Right lobe of liver (tissue), 4 donors: ENCODE measurements around the gene NPEPL1.

ENCODE experiments used
- POLR2A ChIP-seq: fragments of 450-650 bp; IDR thresholded peaks from one replicate; pipeline ENCODE4 v1.6.1; 2017; ENCODE audit warnings: antibody characterized with exemption, mild to moderate bottlenecking
- TF ChIP-seq, protein P1 (sequence below), 4 donors: fragments of 200-600 bp in 3 of 4; fragments of 450-650 bp in 1 of 4; IDR thresholded peaks; one replicate each; pipeline versions ENCODE4 v1.5.1 to v1.8.0; 2016 to 2022; ENCODE audit warnings: antibody characterized with exemption in 4 of 4, mild to moderate bottlenecking in 2 of 4
- donor health status: DM: no; HTN: no; CAD: no.
- donor health status: DM: no; HTN: no; CAD: no.
- donor health status: DM: no; HTN: yes; CAD: no.

DNA sequence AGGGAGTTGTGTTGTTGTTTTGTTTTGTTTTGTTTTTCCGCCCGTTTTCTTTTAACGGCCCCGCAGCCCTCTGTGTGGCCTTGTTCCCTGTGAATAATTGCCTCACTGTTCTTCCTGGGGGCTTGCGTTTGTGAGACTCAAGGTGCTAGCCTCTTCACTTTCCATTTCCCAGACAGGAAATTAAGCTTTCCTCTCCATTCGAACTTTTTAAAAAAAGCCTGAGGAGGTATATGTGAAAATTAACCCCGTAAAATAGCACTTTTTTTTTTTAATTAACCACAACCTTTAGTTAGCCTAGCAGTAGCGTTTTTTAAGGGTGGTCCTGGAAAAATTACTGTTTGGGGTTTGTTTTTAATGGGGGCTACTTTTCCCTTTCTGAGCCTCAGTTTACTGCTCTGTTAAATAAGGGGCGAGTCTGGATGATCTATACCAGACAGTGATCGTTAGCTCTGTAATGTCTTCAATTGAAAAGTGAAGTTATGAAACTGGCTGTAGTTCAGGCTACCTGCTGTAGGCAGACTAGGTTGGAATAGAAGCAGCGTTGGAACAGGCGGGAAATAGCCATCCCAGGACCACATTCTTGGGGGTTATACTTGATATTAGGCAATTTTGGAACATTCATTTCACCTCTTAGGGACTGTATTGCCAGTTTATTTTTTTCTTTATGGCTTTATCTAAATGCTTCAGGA, 39.9 kb upstream of the NPEPL1 start:
- TF ChIP-seq, protein P1, sequence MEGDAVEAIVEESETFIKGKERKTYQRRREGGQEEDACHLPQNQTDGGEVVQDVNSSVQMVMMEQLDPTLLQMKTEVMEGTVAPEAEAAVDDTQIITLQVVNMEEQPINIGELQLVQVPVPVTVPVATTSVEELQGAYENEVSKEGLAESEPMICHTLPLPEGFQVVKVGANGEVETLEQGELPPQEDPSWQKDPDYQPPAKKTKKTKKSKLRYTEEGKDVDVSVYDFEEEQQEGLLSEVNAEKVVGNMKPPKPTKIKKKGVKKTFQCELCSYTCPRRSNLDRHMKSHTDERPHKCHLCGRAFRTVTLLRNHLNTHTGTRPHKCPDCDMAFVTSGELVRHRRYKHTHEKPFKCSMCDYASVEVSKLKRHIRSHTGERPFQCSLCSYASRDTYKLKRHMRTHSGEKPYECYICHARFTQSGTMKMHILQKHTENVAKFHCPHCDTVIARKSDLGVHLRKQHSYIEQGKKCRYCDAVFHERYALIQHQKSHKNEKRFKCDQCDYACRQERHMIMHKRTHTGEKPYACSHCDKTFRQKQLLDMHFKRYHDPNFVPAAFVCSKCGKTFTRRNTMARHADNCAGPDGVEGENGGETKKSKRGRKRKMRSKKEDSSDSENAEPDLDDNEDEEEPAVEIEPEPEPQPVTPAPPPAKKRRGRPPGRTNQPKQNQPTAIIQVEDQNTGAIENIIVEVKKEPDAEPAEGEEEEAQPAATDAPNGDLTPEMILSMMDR (IDR thresholded peaks at IDR 0.05): no peak
- no peak for TF ChIP-seq POLR2A
